ENCODE results near the gene TSPEAR.
A peak's percentile ranks its signal among the peaks of the same experiment; 100 is the strongest.

The TSPEAR gene

GRCh38 chr21:44462086-44462833, 249.1 kb downstream of the TSPEAR start:
- no peak for DNase-seq (ENCODE audit: low read depth)

- no peak for DNase-seq (ENCODE audit: low read depth)
These were observed 249.8 kb downstream of the TSPEAR start for GRCh38 chr21:44461464-44462001.

- no peak for DNase-seq (ENCODE audit: low read depth)
These were observed 250.4 kb downstream of the TSPEAR start for GRCh38 chr21:44461005-44461404.

GRCh38 chr21:44460441-44460755, 251.0 kb downstream of the TSPEAR start:
- no peak for DNase-seq (ENCODE audit: low read depth)

GRCh38 chr21:44459712-44460440, 251.5 kb downstream of the TSPEAR start:
- DNase-seq (ENCODE audit: low read depth) = no peak

GRCh38 chr21:44458971-44459711, 252.2 kb downstream of the TSPEAR start:
- no peak for DNase-seq (ENCODE audit: low read depth)

GRCh38 chr21:44456915-44457736, 254.2 kb downstream of the TSPEAR start:
- DNase-seq (ENCODE audit: low read depth) = no peak

GRCh38 chr21:44456214-44456914, 255.0 kb downstream of the TSPEAR start:
- no peak for DNase-seq (ENCODE audit: low read depth)

GRCh38 chr21:44455524-44456213, 255.7 kb downstream of the TSPEAR start:
- no peak for DNase-seq (ENCODE audit: low read depth)

GRCh38 chr21:44454747-44455523, 256.4 kb downstream of the TSPEAR start, which contains the start of gene LRRC3:
TSS of gene LRRC3 (plus strand) at chr21:44455510. CDS start at chr21:44456645, 1,135 bp downstream.
- DNase-seq (ENCODE audit: low read depth) = peak; percentile 57

- no peak for DNase-seq (ENCODE audit: low read depth)
These were observed 257.3 kb downstream of the TSPEAR start for GRCh38 chr21:44454058-44454457.

- DNase-seq (ENCODE audit: low read depth) = no peak
These were observed 258.3 kb downstream of the TSPEAR start for GRCh38 chr21:44453120-44453519.

GRCh38 chr21:44450999-44451398, 260.4 kb downstream of the TSPEAR start:
- no peak for DNase-seq (ENCODE audit: low read depth)

- DNase-seq (ENCODE audit: low read depth) = no peak
These were observed 261.0 kb downstream of the TSPEAR start for GRCh38 chr21:44450402-44450801.

GRCh38 chr21:44449473-44450363, 261.7 kb downstream of the TSPEAR start:
- peak; percentile 63 for DNase-seq (ENCODE audit: low read depth)

GRCh38 chr21:44448651-44449131, 262.7 kb downstream of the TSPEAR start:
- no peak for DNase-seq (ENCODE audit: low read depth)

All from amniotic epithelial cell (primary cell).